Measurements from ENCODE around the gene MAGEA2. TPM values are rescaled to one million over a fixed set of nuclear protein-coding genes. Genes with fewer than 3 reads are reported as not detected.

The MAGEA2 gene
- total and polyA plus RNA-seq, 9 of the 15 experiments (the other 6 are each of a cell fraction or from before 2014, with no cell fraction given), result 18.6 to 48.5 (median 37.1) TPM

- ChIA-PET POLR2A (interaction anchor here (0.6 kb wide), 1 partner anchor 128 kb away, joined by 3 read pairs; no protein-coding TSS in a partner anchor), CTCF (ENCODE audit: low intra/inter-chr PET ratio) (no interaction called here)
- no peak overlapping the region for H3K9ac ChIP-seq (ENCODE audit: insufficient read depth in 1 of 2, low read depth in 2 of 2, low read length in 2 of 2)
- no peak overlapping the region for H3K4me2 ChIP-seq (ENCODE audit: insufficient read depth, low read length)
- H3K36me3 ChIP-seq (ENCODE audit: control insufficient read depth, insufficient read depth, low read length), result no peaks in the 10 kb centered on the region
- no peak overlapping the region for H3K4me3 ChIP-seq
- no peak overlapping the region for H3K27ac ChIP-seq (ENCODE audit: extremely low read depth, low read depth, low read length)
- no peaks in the 10 kb centered on the region for H3K79me2 ChIP-seq (ENCODE audit: control insufficient read depth, insufficient read depth, low read length)
- DNase-seq (ENCODE audit: extremely low read depth in 1 of 4, low spot score in 3 of 4) (no peak), FAIRE-seq (no peak), ATAC-seq (no peak)
- intact Hi-C loops (cut with micrococcal nuclease), result no loop called here
- H3K9me1 ChIP-seq (ENCODE audit: control insufficient read depth, insufficient read depth, low read length), result no peaks in the 10 kb centered on the region
- H3K9me3 ChIP-seq (replicated peaks; ENCODE audit: control insufficient read depth, insufficient read depth, low read depth, low read length), result no peaks in the 10 kb centered on the region
- no peak overlapping the region for H2AFZ ChIP-seq (ENCODE audit: low read depth, low read length)
- H3K4me1 ChIP-seq (replicated peaks in 1 of 2; ENCODE audit: control insufficient read depth in 2 of 2, insufficient read depth in 2 of 2, low read length in 2 of 2), result no peaks in the 10 kb centered on the region
- in situ Hi-C loops (cut with MboI), result no loop called here
- no TSS peak for BruUV-seq (replicated peaks)
- no peaks in the 10 kb centered on the region for H3K27me3 ChIP-seq (ENCODE audit: control insufficient read depth in 2 of 2, insufficient read depth in 2 of 2, low read length in 2 of 2)
- WGBS (ENCODE audit: insufficient coverage, low coverage, missing lambda C conversion rate), result 30% methylated on average over 1 of the region's 1 CpG
- no peaks in the 10 kb centered on the region for H4K20me1 ChIP-seq (replicated peaks; ENCODE audit: control insufficient read depth, insufficient read depth, low read length)
- TF ChIP-seq ETS2 (tag; IDR thresholded peaks at IDR 0.05; ENCODE audit: borderline replicate concordance, poor library complexity, severe bottlenecking), result no peak
- no peak for TF ChIP-seq ZNF436 (CRISPR knock-in tag; IDR thresholded peaks at IDR 0.05)
- no peak for TF ChIP-seq MAZ (CRISPR knock-in tag; conservative IDR thresholded peaks at IDR 0.05 in 1 of 2, IDR thresholded peaks at IDR 0.05 in 1 of 2)
- no peak for TF ChIP-seq CHD7 (IDR thresholded peaks at IDR 0.05; ENCODE audit: low read depth, low read length)
- no peak for TF ChIP-seq ZNF253 (CRISPR knock-in tag; conservative IDR thresholded peaks at IDR 0.05)
- TF ChIP-seq GATAD2A (IDR thresholded peaks at IDR 0.05), result no peak
- no peak for TF ChIP-seq ATF2 (CRISPR knock-in tag; IDR thresholded peaks at IDR 0.05)
- TF ChIP-seq POLR2B (IDR thresholded peaks at IDR 0.05; ENCODE audit: low read depth, partially characterized antibody), result no peak
- TF ChIP-seq ZNF24 (IDR thresholded peaks at IDR 0.05), result no peak
- no peak for TF ChIP-seq NONO (IDR thresholded peaks at IDR 0.05; ENCODE audit: low read depth in 2 of 2, low read length in 1 of 2)
- TF ChIP-seq SRSF3 (IDR thresholded peaks at IDR 0.05; ENCODE audit: insufficient read depth, low read length), result no peak
These were observed 45.3 kb upstream of the MAGEA2 start for GRCh38 chrX:152798945-152799344.
